GM21737 (cell line): ENCODE data around the gene CLDN16.

Experiments used
- ATAC-seq: cut with Tn5 transposase; IDR thresholded peaks from one replicate; pipeline ENCODE4 v1.9.1; 2021; ENCODE audit warnings: mild to moderate bottlenecking, moderate library complexity; ENCODE audit not compliant: unreplicated experiment

The CLDN16 gene

GRCh38 chr3:190433626-190434025 is 45.7 kb downstream of the CLDN16 start:
- ATAC-seq: no peak

- no peak for ATAC-seq
Observed at GRCh38 chr3:190435618-190436017, 47.7 kb downstream of the CLDN16 start.

GRCh38 chr3:190436331-190436730 is 48.4 kb downstream of the CLDN16 start:
- no peak for ATAC-seq

GRCh38 chr3:190442240-190442639 is 54.3 kb downstream of the CLDN16 start:
- ATAC-seq: no peak

- ATAC-seq: no peak
Observed at GRCh38 chr3:190443257-190443656, 55.3 kb downstream of the CLDN16 start.

- no peak for ATAC-seq
Observed at GRCh38 chr3:190444006-190444405, 56.0 kb downstream of the CLDN16 start.

- no peak for ATAC-seq
Observed at GRCh38 chr3:190444576-190445145, 56.7 kb downstream of the CLDN16 start.

GRCh38 chr3:190446573-190447279 is 58.8 kb downstream of the CLDN16 start:
- no peak for ATAC-seq

DNA sequence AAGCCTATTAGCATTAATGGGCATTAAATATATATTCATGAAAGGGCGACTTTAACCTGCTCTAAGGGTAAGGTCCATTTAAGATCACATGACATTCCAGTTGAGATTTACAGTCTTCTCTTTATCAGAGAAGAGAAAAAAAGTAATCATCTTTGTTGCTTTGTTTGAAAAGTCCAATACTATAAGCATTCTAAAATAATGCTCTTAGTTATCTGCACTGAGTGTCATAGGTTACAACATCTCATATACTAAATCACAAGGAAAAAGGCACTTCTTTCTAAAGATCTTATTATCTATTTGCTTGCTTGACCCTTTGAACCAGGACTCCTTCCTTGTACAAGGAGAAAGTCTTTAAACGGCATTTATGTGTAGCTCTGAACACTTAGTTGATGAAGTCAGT is 60.3 kb downstream of the CLDN16 start:
- ATAC-seq: no peak

- ATAC-seq: no peak
Observed at GRCh38 chr3:190449801-190450200, 61.8 kb downstream of the CLDN16 start, which contains the start of gene TMEM207. Gene TMEM207, minus strand, starts transcription at chr3:190449901. Its CDS starts 92 bp downstream, at chr3:190449809.

- no peak for ATAC-seq
Observed at GRCh38 chr3:190455828-190456227, 67.9 kb downstream of the CLDN16 start.

DNA sequence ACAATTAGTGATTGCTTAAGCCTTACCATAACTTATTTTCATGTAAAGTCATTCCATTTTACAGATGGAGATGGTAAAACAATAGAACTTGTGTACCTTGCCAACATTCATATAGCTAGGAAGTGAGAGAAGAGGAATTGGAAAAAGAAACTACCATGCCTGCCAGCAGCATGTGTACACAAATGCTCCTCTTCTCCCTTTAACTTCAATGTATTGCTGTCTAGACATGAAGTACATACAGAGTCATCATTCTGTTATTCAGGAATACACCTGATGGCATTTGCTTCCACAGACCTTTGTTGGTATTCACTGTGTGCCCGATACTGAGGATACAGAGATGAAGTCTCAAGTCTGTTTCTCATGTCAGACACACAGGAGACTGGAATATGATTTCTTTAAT is 68.8 kb downstream of the CLDN16 start:
- ATAC-seq: no peak

GRCh38 chr3:190458040-190458439 is 70.1 kb downstream of the CLDN16 start:
- ATAC-seq: no peak
